HL-60 (cell line): Measurements from ENCODE around the gene CCR1.
"Not testable (repeated sequence)": the region's sequence is repeated elsewhere in the genome, so short reads cannot be mapped to it uniquely, and the experiment has no call there.

Source experiments
- GABPA ChIP-seq: IDR thresholded peaks from 2 replicates; pipeline ENCODE4 v1.6.1; 2012; ENCODE audit warnings: low read depth
- TF ChIP-seq, protein P1 (sequence below): IDR thresholded peaks from 2 replicates; pipeline ENCODE4 v1.6.1; 2012; ENCODE audit warnings: low read depth; ENCODE audit not compliant: insufficient replicate concordance
- TF ChIP-seq, protein P2 (sequence below): IDR thresholded peaks from one replicate; pipeline ENCODE4 v1.5.1; 2011; ENCODE audit warnings: low read length, control low read depth, inconsistent platforms; ENCODE audit not compliant: insufficient read depth

DNA sequence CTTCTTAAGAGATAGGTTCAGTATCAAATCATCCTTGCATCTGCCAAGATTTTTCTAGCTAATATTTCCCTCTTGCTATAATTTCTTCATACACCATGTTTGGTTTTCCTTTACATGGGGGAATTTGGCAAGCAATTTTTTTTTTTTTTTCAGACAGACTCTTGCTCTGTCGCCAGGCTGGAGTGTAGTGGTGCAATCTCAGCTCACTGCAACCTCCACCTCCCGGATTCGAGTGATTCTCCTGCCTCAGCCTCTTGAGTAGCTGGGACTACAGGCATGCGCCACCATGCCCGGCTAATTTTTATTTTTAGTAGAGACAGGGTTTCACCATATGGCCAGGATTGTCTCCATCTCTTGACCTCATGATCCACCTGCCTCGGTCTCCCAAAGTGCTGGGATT lies 599 bp downstream of the CCR1 start:
- TF ChIP-seq, protein P1, sequence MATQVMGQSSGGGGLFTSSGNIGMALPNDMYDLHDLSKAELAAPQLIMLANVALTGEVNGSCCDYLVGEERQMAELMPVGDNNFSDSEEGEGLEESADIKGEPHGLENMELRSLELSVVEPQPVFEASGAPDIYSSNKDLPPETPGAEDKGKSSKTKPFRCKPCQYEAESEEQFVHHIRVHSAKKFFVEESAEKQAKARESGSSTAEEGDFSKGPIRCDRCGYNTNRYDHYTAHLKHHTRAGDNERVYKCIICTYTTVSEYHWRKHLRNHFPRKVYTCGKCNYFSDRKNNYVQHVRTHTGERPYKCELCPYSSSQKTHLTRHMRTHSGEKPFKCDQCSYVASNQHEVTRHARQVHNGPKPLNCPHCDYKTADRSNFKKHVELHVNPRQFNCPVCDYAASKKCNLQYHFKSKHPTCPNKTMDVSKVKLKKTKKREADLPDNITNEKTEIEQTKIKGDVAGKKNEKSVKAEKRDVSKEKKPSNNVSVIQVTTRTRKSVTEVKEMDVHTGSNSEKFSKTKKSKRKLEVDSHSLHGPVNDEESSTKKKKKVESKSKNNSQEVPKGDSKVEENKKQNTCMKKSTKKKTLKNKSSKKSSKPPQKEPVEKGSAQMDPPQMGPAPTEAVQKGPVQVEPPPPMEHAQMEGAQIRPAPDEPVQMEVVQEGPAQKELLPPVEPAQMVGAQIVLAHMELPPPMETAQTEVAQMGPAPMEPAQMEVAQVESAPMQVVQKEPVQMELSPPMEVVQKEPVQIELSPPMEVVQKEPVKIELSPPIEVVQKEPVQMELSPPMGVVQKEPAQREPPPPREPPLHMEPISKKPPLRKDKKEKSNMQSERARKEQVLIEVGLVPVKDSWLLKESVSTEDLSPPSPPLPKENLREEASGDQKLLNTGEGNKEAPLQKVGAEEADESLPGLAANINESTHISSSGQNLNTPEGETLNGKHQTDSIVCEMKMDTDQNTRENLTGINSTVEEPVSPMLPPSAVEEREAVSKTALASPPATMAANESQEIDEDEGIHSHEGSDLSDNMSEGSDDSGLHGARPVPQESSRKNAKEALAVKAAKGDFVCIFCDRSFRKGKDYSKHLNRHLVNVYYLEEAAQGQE = not testable (repeated sequence)
- TF ChIP-seq, protein P2, sequence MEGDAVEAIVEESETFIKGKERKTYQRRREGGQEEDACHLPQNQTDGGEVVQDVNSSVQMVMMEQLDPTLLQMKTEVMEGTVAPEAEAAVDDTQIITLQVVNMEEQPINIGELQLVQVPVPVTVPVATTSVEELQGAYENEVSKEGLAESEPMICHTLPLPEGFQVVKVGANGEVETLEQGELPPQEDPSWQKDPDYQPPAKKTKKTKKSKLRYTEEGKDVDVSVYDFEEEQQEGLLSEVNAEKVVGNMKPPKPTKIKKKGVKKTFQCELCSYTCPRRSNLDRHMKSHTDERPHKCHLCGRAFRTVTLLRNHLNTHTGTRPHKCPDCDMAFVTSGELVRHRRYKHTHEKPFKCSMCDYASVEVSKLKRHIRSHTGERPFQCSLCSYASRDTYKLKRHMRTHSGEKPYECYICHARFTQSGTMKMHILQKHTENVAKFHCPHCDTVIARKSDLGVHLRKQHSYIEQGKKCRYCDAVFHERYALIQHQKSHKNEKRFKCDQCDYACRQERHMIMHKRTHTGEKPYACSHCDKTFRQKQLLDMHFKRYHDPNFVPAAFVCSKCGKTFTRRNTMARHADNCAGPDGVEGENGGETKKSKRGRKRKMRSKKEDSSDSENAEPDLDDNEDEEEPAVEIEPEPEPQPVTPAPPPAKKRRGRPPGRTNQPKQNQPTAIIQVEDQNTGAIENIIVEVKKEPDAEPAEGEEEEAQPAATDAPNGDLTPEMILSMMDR = not testable (repeated sequence)
- TF ChIP-seq GABPA = not testable (repeated sequence)
